ENCODE results near the gene COX6A2. TPM values are rescaled to one million over a fixed set of nuclear protein-coding genes. Genes with fewer than 3 reads are reported as not detected.

Gene COX6A2
- polyA plus RNA-seq, 1 donor (not counting 4 experiments of a cell fraction or from before 2014, with no cell fraction given), result not detected

DNA sequence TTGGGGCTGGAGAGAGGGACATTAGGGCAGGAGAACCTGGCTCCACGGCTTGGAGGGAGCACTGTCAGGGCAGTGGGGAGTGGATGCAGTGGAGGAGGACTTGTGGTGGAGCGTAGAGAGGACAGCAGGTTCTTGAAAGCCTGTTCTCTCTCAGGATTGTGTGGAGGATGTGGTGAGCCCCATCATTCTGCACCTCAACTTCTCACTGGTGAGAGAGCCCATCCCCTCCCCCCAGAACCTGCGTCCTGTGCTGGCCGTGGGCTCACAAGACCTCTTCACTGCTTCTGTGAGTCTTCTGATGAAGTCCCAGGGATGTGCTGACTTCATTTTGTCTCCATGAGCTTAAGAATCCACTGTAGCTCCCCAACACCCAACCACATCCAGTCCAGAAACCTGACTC is 13.5 kb downstream of the COX6A2 start:
- no peaks in the 10 kb centered on the region for H3K4me1 ChIP-seq (ENCODE audit: control insufficient read depth, extremely low read depth, insufficient read depth, low read length)
- H3K4me2 ChIP-seq (ENCODE audit: control insufficient read depth, extremely low read depth, insufficient read depth, low read depth, low read length), result no peak overlapping the region
- H4K20me1 ChIP-seq (ENCODE audit: control insufficient read depth, extremely low read depth, insufficient read depth, low read length), result no peaks in the 10 kb centered on the region
- peaks cover 4% of the 10 kb centered on the region for H3K27me3 ChIP-seq (ENCODE audit: control insufficient read depth, extremely low read depth, insufficient read depth, low read length)
- dilution Hi-C loops (cut with MboI; ENCODE audit: extremely low pct_ligation_motif_present, low sequenced_read_pairs), result no loop called here
- DNase-seq (ENCODE audit: low read depth, low spot score) (no peak), FAIRE-seq (no peak)
- H3K9me3 ChIP-seq (ENCODE audit: control insufficient read depth, low read depth, low read length), result no peaks in the 10 kb centered on the region
- H3K27ac ChIP-seq (ENCODE audit: control insufficient read depth, insufficient read depth, low read length), result no peak overlapping the region
- no peaks in the 10 kb centered on the region for H3K9me1 ChIP-seq (ENCODE audit: control insufficient read depth, extremely low read depth, insufficient read depth, low read length)
- TF ChIP-seq, protein P1, sequence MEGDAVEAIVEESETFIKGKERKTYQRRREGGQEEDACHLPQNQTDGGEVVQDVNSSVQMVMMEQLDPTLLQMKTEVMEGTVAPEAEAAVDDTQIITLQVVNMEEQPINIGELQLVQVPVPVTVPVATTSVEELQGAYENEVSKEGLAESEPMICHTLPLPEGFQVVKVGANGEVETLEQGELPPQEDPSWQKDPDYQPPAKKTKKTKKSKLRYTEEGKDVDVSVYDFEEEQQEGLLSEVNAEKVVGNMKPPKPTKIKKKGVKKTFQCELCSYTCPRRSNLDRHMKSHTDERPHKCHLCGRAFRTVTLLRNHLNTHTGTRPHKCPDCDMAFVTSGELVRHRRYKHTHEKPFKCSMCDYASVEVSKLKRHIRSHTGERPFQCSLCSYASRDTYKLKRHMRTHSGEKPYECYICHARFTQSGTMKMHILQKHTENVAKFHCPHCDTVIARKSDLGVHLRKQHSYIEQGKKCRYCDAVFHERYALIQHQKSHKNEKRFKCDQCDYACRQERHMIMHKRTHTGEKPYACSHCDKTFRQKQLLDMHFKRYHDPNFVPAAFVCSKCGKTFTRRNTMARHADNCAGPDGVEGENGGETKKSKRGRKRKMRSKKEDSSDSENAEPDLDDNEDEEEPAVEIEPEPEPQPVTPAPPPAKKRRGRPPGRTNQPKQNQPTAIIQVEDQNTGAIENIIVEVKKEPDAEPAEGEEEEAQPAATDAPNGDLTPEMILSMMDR (optimal IDR thresholded peaks at IDR 0.05 in 1 of 3, IDR thresholded peaks at IDR 0.05 in 1 of 3, conservative IDR thresholded peaks at IDR 0.05 in 1 of 3; ENCODE audit: extremely low read depth in 1 of 3, insufficient read depth in 2 of 3, low read length in 3 of 3), result no peak
- no peak for TF ChIP-seq EZH2 (IDR thresholded peaks at IDR 0.05; ENCODE audit: low read length)
- no peaks in the 10 kb centered on the region for H3K36me3 ChIP-seq (ENCODE audit: control insufficient read depth in 2 of 2, extremely low read depth in 1 of 2, insufficient read depth in 2 of 2, low read length in 2 of 2)
- no peak overlapping the region for H3K4me3 ChIP-seq (ENCODE audit: control insufficient read depth in 2 of 3, extremely low read depth in 1 of 3, insufficient read depth in 2 of 3, low read depth in 1 of 3, low read length in 3 of 3)
- H3K9ac ChIP-seq (ENCODE audit: control insufficient read depth, extremely low read depth, insufficient read depth, low read length), result no peak overlapping the region
- no peaks in the 10 kb centered on the region for H3K79me2 ChIP-seq (ENCODE audit: control insufficient read depth, insufficient read depth, low read length)
- no peak overlapping the region for H2AFZ ChIP-seq (ENCODE audit: control insufficient read depth, low read length)

DNA sequence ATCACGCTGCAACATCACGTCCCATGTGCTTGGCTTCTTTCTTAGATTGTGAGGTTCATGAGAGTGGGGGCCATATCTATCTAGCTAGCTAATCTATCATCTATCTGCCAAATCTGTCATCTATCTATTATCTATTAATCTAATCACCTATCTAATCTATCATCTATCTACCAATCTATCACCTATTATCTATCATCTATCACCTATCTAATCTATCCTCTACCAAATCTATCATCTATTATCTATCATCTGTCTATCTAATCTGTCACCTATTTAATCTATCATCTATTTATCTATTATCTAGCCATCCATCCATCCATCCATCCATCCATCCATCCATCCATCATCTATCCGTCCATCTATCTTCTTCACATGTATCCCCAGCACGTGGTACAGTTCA is 14.2 kb downstream of the COX6A2 start:
- H3K9me3 ChIP-seq (ENCODE audit: control insufficient read depth, low read depth, low read length), result no peaks in the 10 kb centered on the region
- H3K9me1 ChIP-seq (ENCODE audit: control insufficient read depth, extremely low read depth, insufficient read depth, low read length), result no peaks in the 10 kb centered on the region
- no peak overlapping the region for H3K4me3 ChIP-seq (ENCODE audit: control insufficient read depth in 2 of 3, extremely low read depth in 1 of 3, insufficient read depth in 2 of 3, low read depth in 1 of 3, low read length in 3 of 3)
- no peak overlapping the region for H3K9ac ChIP-seq (ENCODE audit: control insufficient read depth, extremely low read depth, insufficient read depth, low read length)
- FAIRE-seq, result no peak
- no peak overlapping the region for H2AFZ ChIP-seq (ENCODE audit: control insufficient read depth, low read length)
- dilution Hi-C loops (cut with MboI; ENCODE audit: extremely low pct_ligation_motif_present, low sequenced_read_pairs), result no loop called here
- DNase-seq (ENCODE audit: low read depth, low spot score), result no peak
- H3K4me2 ChIP-seq (ENCODE audit: control insufficient read depth, extremely low read depth, insufficient read depth, low read depth, low read length), result no peak overlapping the region
- H3K36me3 ChIP-seq (ENCODE audit: control insufficient read depth in 2 of 2, extremely low read depth in 1 of 2, insufficient read depth in 2 of 2, low read length in 2 of 2), result no peaks in the 10 kb centered on the region
- no peaks in the 10 kb centered on the region for H3K79me2 ChIP-seq (ENCODE audit: control insufficient read depth, insufficient read depth, low read length)
- H4K20me1 ChIP-seq (ENCODE audit: control insufficient read depth, extremely low read depth, insufficient read depth, low read length), result no peaks in the 10 kb centered on the region
- no peaks in the 10 kb centered on the region for H3K4me1 ChIP-seq (ENCODE audit: control insufficient read depth, extremely low read depth, insufficient read depth, low read length)
- no peak overlapping the region for H3K27ac ChIP-seq (ENCODE audit: control insufficient read depth, insufficient read depth, low read length)
- TF ChIP-seq EZH2 (IDR thresholded peaks at IDR 0.05; ENCODE audit: low read length), result no peak
- TF ChIP-seq, protein P1 (optimal IDR thresholded peaks at IDR 0.05 in 1 of 3, IDR thresholded peaks at IDR 0.05 in 1 of 3, conservative IDR thresholded peaks at IDR 0.05 in 1 of 3; ENCODE audit: extremely low read depth in 1 of 3, insufficient read depth in 2 of 3, low read length in 3 of 3), result no peak
- peaks cover 4% of the 10 kb centered on the region for H3K27me3 ChIP-seq (ENCODE audit: control insufficient read depth, extremely low read depth, insufficient read depth, low read length)

Measured in keratinocyte (primary cell).